Transverse colon (tissue), 4 donors: ENCODE results near the gene IGF1. TPM values are rescaled to one million over a fixed set of nuclear protein-coding genes. Genes with fewer than 3 reads are reported as not detected.
A peak's percentile ranks its signal among the peaks of the same experiment; 100 is the strongest.

Source experiments
- DNase-seq: peaks from one replicate; pipeline ENCODE4 v3.0.0-alpha.2; 2019
- H3K27ac ChIP-seq, 4 donors: fragments of 200-600 bp; sonication (generic); 2 replicates each; pipeline ENCODE4 v1.5.1; 2016 to 2018; ENCODE audit warnings: inconsistent platforms in 4 of 4
- H3K27me3 ChIP-seq: fragments of 200-600 bp; sonication (generic); 2 replicates; pipeline ENCODE4 v1.5.1; 2017; ENCODE audit warnings: inconsistent platforms
- H3K36me3 ChIP-seq, 4 donors: fragments of 200-600 bp; sonication (generic); 2 replicates each; pipeline ENCODE4 v1.5.1; 2017 to 2019; ENCODE audit warnings: inconsistent platforms in 4 of 4
- H3K4me1 ChIP-seq, 4 donors: fragments of 200-600 bp; sonication (generic); 2 replicates each; pipeline ENCODE4 v1.5.1; 2017 to 2020; ENCODE audit warnings: inconsistent platforms in 4 of 4
- H3K4me3 ChIP-seq, 4 donors: fragments of 200-600 bp; sonication (generic); 1 replicate in 1 of 4; 2 replicates in 3 of 4; pipeline versions ENCODE4 v1.5.1 to v1.6.1; 2017 to 2019; ENCODE audit warnings: inconsistent platforms in 4 of 4
- H3K9me3 ChIP-seq, 2 donors: fragments of 200-600 bp; sonication (generic); 2 replicates each; pipeline ENCODE4 v1.5.1; 2017 to 2019; ENCODE audit warnings: inconsistent platforms in 2 of 2
- CTCF ChIP-seq, 5 experiments: fragments of 200-600 bp in 3 of 5; fragments of 450-650 bp in 2 of 5; sonication (generic) in 3 of 5; IDR thresholded peaks; 1 replicate in 2 of 5; 2 replicates in 3 of 5; pipeline ENCODE4 v1.5.1; 2016 to 2017; ENCODE audit warnings: antibody characterized with exemption in 5 of 5, inconsistent platforms in 3 of 5, mild to moderate bottlenecking in 2 of 5, moderate library complexity in 1 of 5
- EP300 ChIP-seq: sonication (generic); formaldehyde crosslinking; IDR thresholded peaks from one replicate; pipeline ENCODE4 v1.6.1; 2017; ENCODE audit warnings: antibody characterized with exemption, low read depth
- POLR2A ChIP-seq: fragments of 450-650 bp; IDR thresholded peaks from one replicate; pipeline ENCODE4 v1.6.1; 2016; ENCODE audit warnings: antibody characterized with exemption, mild to moderate bottlenecking, moderate library complexity
- POLR2AphosphoS5 ChIP-seq, 3 donors: sonication (generic); formaldehyde crosslinking; IDR thresholded peaks; one replicate each; pipeline ENCODE4 v1.6.1; 2016; ENCODE audit warnings: antibody characterized with exemption in 3 of 3
- WGBS, 2 donors: methylation state at CpG; one replicate each; pipeline ENCODE4 v1.1.5; 2018; ENCODE audit warnings: low coverage in 1 of 2; 5-methylcytosine and 5-hydroxymethylcytosine counted together
- in situ Hi-C, 4 donors: fragments of 200-750 bp; cut with MboI; loops; one replicate each; pipeline versions ENCODE4 v1.15.0 to v1.15.1; 2017; ENCODE audit warnings: low sequenced_read_pairs in 3 of 4, low pct_ligation_motif_present in 1 of 4, low pct_unique_long_range_greater_than_20kb in 1 of 4
- intact Hi-C: fragments of 100-400 bp; cut with DNase I; formaldehyde crosslinking; loops from one replicate; pipeline ENCODE4 v1.15.1; 2023; ENCODE audit warnings: low total_unique reads
- total RNA-seq, 4 donors: library from RNA; depleted of rRNA; stranded (reverse); fragments of >200 nt; gene quantifications; one replicate each; pipeline ENCODE4 v1.1.0, GENCODE V29; 2016

IGF1 gene
- 10 to 100 TPM in 1 of 4 donors, 1 to 10 TPM in 3; 2.2 to 15.5 (median 5.4) TPM for total RNA-seq

DNA sequence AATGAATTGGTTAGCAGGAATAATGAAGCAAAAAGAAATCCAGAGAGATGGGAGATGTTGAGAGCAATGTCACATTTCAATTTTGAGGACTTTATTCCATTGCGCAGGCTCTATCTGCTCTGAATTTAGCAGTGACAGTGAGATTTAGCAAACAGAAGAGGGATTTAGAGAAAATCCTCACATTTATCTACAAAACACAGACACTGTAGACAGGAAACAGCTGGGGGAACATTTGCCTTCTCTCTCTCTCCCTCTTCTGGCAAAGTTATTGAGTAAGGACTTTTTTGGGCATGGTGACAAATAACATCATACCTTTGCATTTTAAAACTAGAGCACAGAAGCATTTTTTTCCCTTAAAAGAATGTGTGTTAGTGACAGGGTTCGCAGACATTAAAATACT, at the start of gene IGF1:
Gene IGF1, minus strand, starts transcription at position 158 of the 400 bp plus-strand sequence. CDS start 182 bp downstream, outside the sequence.
- no peak for TF ChIP-seq EP300
- TF ChIP-seq POLR2AphosphoS5 (IDR thresholded peaks at IDR 0.05): peak in 1 of 3 donors; percentile 18
- no peak for TF ChIP-seq CTCF (IDR thresholded peaks at IDR 0.05)
- TF ChIP-seq POLR2A: no peak
- Histone ChIP-seq H3K36me3 (no peaks in the 10 kb centered on the region), H3K4me1 (peaks cover 0 to 31% (median 6%) of the 10 kb centered on the region in 4 donors), H3K9me3 (no peaks in the 10 kb centered on the region), H3K27me3 (no peaks in the 10 kb centered on the region), H3K27ac (peak within 1 kb of the TSS; percentile 47 to 64 (median 53)), H3K4me3 (peak within 1 kb of the TSS in 2 of 4 donors; percentile 7 to 34)
- DNase-seq: no peak
- WGBS, 2 donors: 43 to 47% methylated on average over 2 of the region's 2 CpGs
- in situ Hi-C loops: loop anchor here (10.0 to 25.0 kb wide), 3 partner anchors 536 to 546 kb away; no protein-coding TSS in a partner anchor
- intact Hi-C loops: loop anchor here (5.0 kb wide), 1 partner anchor 538 kb away; no protein-coding TSS in a partner anchor

DNA sequence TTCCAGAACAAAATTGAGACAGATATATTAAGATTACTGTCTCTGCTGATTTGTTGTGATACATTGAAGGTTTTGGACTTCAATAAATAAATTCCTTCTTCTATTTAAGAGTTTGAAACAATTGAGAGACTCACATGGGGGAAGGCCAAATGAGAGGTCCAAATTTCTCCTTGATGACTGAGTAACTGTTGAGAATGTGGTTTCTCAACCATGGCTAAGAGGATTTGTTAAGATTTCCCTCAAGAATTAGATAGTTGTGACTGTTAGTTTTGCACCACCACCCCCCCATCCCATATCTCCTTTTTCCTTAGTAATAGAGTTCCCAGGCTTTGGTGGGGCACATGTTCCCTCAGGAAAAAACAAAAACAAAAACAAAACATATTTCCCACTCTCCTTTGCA, 47.7 kb upstream of the IGF1 start:
- no peak overlapping the region for H3K27ac ChIP-seq
- no peaks in the 10 kb centered on the region for H3K4me1 ChIP-seq
- in situ Hi-C loops (no loop called here), intact Hi-C loops (no loop called here)
- no peaks in the 10 kb centered on the region for H3K27me3 ChIP-seq
- no peak overlapping the region for H3K4me3 ChIP-seq
- H3K36me3 ChIP-seq: no peaks in the 10 kb centered on the region
- no peak for TF ChIP-seq CTCF (IDR thresholded peaks at IDR 0.05)
- TF ChIP-seq POLR2AphosphoS5 (IDR thresholded peaks at IDR 0.05): no peak
- TF ChIP-seq EP300: no peak
- no peak for TF ChIP-seq POLR2A
- DNase-seq: no peak
- no peaks in the 10 kb centered on the region for H3K9me3 ChIP-seq

DNA sequence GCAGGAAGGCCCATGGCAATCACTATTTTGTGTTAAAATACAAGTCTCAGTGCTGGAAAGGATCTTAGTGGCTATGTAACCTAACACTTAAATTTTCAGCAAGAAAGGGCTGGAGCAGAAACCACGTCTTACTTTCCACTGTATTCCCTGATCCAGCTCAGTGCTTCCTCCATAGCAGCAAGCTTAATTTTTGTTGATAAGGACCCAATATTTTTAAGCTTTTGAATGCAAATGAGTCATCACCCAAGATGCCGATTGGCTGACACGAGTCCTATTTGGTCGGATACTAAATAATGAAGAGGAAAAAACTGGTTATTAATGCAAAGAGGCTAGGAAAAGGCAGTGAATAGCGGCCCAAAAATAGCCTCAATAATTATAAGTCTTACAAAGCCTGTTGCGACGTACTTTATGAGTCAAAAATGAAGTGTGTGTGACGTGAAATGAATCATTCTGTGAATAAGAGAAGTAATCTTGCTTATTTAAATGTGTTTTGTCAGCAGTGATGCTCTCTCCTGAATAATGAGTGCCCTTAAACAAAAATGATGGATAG, 46.9 kb upstream of the IGF1 start:
- in situ Hi-C loops (no loop called here), intact Hi-C loops (no loop called here)
- Histone ChIP-seq H3K9me3 (no peaks in the 10 kb centered on the region), H3K27ac (no peak overlapping the region), H3K4me1 (no peaks in the 10 kb centered on the region), H3K27me3 (no peaks in the 10 kb centered on the region), H3K4me3 (no peak overlapping the region), H3K36me3 (no peaks in the 10 kb centered on the region)
- 75 to 77% methylated on average over 8 of the region's 8 CpGs for WGBS, 2 donors
- TF ChIP-seq CTCF (IDR thresholded peaks at IDR 0.05) (no peak), POLR2AphosphoS5 (IDR thresholded peaks at IDR 0.05) (no peak), EP300 (no peak), POLR2A (no peak)
- DNase-seq: no peak

GRCh38 chr12:102526656-102527055, 46.3 kb upstream of the IGF1 start:
- TF ChIP-seq POLR2A (no peak), CTCF (IDR thresholded peaks at IDR 0.05) (no peak), EP300 (no peak), POLR2AphosphoS5 (IDR thresholded peaks at IDR 0.05) (no peak)
- 75% methylated on average over 1 of the region's 1 CpG; no CpG with 5 or more reads in 1 of the 2 donors for WGBS, 2 donors

More at GRCh38 chr12:102526656-102527055, 46.3 kb upstream of the IGF1 start:
- H3K36me3 ChIP-seq: no peaks in the 10 kb centered on the region
- intact Hi-C loops: no loop called here
- DNase-seq: no peak
- no peaks in the 10 kb centered on the region for H3K9me3 ChIP-seq
- H3K4me3 ChIP-seq: no peak overlapping the region
- H3K27me3 ChIP-seq: no peaks in the 10 kb centered on the region
- no peaks in the 10 kb centered on the region for H3K4me1 ChIP-seq
- no peak overlapping the region for H3K27ac ChIP-seq
- in situ Hi-C loops: no loop called here
